HG03039 (cell line): Measurements from ENCODE around the gene TRMT112.
A peak's percentile ranks its signal among the peaks of the same experiment; 100 is the strongest.

ENCODE experiments used
- ATAC-seq: cut with Tn5 transposase; IDR thresholded peaks from one replicate; pipeline ENCODE4 v1.9.1; 2021; ENCODE audit warnings: mild to moderate bottlenecking, moderate library complexity; ENCODE audit not compliant: unreplicated experiment

Gene TRMT112

DNA sequence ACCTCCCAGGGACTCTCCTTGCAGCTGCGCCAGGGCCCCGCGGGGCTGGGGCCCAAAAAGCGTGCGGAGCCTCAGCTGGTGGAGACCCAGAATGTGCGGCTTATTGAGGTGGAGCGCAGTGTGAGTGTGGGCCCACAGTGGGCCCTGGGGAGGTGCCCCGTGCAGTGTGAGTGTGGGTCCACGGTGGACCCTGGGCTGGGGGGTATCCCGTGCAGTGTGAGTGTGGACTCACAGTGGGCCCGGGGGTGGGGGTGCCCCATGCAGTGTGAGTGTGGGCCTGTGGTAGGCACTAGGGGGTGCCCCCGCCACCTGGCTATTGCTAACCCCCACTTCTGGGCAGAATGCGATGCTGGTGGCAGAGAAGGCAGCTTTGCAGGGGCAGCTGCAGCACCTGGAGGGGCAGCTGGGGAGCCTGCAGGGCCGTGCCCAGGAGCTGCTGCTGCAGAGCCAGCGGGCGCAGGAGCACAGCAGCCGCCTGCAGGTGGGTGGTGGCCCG lies 33.8 kb upstream of the TRMT112 start:
- ATAC-seq = no peak

DNA sequence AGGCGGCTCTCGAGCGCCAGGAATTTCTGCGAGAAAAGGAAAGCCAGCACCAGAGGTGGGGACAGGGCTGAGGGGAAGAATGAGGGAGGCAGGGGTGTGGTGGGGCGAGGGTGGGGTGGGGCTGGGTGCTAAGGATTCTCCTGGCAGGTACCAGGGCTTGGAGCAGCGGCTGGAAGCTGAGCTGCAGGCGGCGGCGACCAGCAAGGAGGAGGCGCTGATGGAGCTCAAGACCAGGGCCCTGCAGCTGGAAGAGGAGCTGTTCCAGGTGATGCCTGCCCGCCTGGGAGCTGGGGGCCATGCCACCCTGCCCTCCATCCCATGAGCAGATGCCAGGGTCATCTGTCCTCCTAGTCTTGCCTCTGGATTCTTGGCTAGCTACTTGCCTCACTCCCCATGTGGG lies 32.0 kb upstream of the TRMT112 start:
- ATAC-seq = no peak

DNA sequence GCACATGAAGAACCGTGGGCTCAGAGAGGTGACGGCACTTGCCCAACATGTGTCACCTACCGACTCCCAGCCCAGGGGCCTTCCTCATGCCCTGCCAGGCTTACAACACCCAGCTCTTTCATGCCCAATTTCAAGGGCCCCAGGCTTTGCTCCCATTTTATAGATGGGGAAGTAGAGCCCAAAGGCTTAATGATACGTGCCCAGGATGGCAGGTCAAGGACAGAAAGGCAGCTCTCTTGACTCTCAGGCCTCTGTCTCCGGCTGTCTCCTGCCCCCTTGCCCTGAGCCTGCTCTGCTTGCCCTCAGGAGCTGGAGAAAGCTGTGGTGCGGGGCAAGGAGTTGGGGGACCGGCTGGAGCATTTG lies 31.6 kb upstream of the TRMT112 start:
- ATAC-seq = no peak

DNA sequence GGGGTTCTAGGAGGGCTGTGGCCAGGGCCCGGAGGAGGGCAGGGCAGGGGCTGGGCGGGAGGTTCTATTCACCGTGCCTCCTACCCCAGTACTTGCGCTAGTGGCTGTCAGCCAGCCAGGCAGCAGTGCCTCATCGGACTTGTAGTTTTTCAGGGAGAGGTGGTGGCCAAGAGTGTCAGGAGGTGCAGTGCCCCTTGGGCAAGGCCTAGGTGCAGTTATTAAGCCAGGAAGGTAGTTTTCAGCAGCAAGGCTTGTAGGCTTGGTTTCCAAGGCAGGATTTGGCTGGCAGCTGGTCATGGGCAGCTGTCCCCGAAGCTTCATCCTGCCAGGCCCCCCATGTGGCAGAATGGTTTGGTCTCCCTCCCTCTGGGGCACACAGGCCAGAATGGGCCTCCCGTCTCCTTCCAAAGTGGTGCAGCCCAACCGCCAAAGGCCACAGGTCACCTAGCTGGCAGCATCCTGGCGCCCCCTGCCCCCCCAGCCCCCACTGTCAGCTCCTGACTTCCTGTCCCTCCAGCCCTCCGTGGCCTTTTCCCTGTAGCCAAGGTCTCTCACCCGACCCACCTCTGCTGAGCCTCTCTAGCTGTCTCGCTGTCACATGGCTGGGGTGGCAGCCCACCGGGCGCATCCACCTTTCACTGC lies 31.1 kb upstream of the TRMT112 start:
- no peak for ATAC-seq

DNA sequence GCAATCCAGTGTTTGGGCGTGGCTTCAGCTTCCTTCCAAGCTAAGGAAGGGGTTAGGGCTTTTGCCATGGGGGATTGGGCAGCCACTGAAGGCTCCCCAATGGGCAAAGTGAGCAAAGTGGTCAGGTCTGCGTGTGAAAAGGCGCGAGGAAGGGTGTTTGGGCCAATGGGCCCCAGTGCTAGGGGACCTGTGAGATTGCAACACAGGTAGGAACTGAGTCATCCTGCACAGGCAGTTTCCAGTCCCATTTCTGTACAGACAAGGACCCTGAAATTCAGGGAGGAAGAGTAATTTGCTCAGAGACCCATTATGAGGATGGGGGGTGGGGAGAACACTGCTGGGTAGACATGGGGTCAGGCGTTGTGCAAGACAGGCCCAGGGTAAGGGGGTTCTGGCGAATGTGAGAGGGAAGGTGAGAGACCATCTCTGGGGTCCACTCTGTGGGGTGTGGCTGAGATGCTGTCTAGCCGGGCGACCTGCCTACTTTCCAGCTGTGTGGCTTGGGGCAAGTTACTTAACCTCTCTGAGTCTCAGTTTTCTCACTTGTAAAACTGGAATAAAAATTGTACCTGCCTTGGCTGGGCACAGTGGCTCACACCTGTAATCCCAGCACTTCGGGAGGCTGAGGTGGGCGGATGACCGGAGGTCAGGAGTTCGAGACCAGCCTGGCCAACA lies 30.0 kb upstream of the TRMT112 start:
- ATAC-seq = no peak

DNA sequence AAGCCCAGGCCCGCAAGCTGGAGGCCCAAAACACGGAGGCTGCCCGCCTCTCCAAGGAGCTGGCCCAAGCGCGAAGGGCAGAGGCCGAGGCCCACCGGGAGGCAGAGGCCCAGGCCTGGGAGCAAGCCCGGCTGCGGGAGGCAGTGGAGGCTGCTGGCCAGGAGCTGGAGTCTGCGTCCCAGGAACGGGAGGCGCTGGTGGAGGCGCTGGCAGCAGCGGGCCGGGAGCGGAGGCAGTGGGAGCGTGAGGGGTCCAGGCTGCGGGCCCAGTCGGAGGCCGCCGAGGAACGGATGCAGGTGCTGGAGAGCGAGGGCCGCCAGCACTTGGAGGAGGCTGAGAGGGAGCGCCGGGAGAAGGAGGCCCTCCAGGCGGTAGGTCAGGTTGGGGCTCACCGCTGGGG lies 27.4 kb upstream of the TRMT112 start:
- ATAC-seq = no peak

DNA sequence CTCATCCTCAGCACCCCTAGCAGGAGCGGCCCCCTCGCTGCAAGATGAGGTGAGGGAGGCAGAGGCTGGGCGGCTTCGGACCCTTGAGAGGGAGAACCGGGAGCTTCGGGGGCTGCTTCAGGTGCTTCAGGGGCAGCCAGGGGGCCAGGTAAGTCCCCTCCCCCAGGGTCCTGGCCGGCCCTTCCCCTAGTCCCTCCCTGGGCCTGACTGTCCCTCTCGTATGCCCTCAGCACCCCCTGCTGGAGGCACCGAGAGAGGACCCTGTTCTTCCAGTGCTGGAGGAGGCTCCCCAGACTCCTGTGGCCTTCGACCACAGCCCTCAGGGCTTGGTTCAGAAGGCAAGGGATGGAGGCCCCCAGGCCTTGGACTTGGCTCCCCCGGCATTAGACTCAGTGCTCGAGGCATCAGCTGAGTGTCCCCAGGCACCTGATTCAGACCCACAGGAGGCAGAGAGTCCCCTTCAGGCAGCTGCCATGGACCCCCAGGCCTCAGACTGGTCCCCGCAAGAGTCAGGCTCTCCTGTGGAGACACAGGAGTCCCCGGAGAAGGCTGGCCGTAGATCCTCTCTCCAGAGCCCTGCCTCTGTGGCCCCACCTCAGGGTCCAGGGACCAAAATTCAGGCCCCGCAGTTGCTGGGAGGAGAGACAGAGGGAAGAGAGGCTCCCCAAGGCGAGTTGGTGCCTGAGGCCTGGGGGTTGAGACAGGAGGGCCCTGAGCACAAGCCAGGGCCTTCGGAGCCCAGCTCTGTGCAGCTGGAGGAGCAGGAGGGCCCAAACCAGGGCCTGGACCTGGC lies 26.6 kb upstream of the TRMT112 start:
- no peak for ATAC-seq

DNA sequence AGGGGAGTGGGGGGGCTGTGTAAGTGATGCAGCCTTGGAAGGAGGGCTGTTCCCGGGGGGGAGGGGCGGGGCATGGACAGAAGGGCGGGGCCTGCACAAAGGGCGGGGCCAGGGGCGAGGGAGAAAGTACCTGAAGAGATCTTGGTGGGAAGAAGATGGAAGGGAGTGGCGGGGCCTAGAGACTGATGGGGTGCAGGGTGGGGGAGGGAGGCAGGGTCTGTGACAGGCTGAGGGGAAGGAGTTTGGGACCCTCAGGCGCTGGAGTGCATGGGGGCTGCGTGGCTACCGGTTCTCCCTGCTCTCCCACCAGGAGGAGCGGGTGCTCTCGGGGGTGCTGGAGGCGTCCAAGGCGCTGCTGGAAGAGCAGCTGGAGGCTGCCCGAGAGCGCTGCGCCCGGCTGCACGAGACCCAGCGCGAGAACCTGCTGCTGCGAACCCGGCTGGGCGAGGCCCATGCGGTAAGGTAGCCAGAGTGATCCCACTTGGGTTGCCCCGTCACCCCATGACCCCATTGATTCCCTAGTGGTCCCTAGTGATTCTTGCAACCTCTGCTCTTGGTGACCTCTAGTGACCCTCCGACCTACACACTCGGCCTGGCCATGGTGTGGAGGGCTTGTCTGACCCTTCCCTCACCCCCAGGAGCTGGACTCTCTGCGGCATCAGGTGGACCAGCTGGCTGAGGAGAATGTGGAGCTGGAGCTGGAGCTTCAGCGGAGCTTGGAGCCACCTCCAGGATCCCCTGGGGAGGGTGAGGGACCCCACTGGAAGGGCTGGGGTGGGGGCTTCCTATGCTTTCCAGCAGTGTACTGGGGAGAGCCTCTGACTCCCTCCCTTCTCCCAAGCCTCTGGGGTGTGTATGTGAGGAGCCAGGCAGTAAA lies 25.7 kb upstream of the TRMT112 start:
- no peak for ATAC-seq

DNA sequence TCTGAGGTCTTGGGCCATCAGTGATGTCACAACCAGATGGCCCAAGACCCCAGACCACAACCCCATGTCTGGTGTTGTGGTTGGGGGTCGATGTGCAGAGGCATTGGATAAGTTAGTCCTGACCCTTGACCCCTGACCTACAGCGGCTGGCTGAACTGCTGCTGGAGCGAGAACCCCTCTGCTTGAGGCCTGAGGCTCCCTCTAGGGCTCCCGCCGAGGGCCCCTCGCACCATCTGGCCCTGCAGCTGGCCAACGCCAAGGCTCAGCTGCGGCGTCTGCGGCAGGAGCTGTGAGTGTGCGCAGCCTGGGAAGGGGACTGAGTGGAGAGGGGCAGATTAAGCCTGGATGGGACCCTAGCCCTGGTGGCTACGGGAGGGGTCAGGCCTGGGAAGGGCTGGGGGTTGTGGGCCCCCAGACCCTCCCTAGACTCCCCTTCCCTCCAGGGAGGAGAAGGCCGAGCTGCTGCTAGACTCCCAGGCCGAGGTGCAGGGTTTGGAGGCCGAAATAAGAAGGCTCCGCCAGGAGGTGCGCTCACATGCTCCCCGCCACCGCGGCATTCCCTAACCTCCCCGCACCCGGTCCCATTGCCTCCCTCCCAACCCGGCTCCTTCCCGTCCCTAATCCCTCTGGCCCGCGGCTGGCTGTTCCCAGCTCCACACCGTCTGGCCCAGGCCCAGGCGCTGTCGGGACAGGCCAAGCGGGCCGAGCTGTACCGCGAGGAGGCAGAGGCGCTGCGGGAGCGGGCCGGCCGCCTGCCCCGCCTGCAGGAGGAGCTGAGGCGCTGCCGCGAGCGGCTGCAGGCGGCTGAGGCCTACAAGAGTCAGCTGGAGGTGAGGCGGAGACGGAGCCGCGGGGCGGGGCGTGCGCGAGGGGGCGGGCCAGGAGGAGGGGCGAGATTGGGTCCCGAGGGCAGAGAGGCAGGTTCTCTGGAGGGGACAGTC lies 24.8 kb upstream of the TRMT112 start:
- no peak for ATAC-seq

DNA sequence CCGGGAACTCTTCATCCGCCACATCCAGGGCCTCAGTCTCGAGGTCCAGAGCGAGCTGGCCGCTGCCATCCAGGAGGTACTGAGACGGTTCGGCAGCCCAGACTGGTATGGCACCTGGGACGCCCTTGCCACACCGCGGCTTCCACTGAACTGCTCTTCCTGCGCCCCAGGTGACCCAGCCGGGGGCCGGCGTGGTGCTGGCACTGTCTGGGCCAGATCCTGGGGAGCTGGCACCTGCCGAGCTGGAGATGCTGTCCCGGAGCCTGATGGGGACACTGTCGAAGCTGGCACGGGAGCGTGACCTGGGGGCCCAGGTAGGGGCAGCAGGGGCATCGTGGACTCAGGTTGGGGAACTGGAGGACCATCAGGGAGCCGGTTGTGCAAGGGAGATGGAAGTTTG lies 24.1 kb upstream of the TRMT112 start:
- ATAC-seq = no peak

DNA sequence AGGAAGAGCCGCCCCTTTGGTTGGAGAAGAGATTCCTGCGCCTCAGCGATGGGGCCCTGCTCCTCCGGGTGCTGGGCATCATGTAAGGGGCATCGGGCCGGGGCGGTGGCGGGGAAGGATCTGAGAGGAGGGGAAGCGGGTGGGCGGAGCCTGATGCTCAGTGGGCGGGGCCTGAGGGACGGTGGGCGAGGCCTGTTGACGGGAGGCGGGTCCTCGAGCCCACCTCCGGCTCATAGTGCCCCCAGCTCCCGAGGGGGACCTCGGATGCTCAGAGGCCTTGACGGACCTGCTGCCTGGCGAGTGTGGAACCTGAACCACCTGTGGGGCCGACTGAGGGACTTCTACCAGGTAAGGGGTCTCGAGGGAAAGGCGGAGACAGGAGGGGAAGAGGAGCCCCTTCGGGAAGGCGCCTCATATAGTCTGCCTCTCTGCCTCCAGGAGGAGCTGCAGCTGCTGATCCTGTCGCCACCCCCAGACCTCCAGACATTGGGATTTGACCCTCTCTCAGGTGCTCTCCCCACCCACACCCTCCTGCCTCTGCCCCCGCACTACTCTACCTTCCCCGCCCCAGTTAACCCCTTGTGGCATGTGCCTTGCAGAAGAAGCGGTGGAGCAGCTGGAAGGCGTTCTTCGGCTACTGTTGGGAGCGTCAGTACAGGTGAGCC lies 23.4 kb upstream of the TRMT112 start:
- peak; percentile 34 for ATAC-seq

DNA sequence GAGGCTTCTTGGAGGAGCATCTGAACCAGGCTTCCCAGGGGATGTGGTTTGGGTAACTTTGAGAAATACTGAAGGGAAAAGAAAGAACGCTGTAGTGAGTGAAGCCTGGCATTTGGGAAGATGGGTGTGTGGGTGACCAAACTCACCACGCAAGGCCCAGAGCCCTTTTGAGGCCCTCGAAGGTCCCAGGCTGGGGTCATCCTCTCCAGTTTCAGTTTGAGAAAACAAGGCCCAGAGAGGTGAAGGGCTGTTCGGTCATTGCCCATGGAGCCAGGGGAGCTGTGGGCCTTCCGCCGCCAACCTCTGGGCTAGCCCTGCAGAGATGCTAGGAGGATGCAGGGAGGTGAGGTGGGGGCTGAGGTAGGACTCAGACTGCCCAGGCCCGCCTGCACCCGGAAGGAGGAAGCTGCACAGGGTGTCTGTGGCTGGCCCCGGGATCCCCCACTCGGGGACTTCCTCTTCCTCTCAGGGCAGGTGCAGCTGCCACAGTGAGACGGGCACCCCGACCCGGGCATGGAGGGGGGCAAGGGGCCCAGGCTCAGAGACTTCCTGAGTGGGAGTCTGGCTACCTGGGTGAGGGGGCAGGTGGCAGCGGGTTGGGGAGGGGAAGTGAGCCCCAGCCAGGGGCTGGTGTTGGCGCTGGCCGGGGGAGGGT lies 22.5 kb upstream of the TRMT112 start, which contains the start of gene CCDC88B:
CCDC88B (plus strand) TSS at position 451 of the 655 bp plus-strand sequence; CDS start at position 514, 63 bp downstream.
- ATAC-seq = no peak

DNA sequence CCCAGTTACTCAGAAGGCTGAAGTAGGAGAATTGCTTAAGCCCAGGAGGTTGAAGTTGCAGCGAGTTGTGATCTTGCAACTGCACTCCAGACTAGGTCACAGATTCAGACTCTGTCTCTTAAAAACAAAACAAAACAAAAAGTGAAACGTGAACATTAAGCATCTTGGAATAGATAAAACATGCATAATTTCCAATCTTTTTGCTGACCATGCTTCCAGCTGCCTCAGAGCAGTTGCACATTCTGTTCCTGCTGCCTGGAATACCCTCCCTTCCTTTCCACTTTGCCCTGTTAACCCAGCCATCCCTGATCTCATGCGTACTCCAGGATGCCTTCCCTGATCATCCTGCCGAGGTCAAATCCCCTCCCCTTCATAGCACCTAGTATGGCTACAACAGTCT lies 21.9 kb upstream of the TRMT112 start:
- no peak for ATAC-seq

DNA sequence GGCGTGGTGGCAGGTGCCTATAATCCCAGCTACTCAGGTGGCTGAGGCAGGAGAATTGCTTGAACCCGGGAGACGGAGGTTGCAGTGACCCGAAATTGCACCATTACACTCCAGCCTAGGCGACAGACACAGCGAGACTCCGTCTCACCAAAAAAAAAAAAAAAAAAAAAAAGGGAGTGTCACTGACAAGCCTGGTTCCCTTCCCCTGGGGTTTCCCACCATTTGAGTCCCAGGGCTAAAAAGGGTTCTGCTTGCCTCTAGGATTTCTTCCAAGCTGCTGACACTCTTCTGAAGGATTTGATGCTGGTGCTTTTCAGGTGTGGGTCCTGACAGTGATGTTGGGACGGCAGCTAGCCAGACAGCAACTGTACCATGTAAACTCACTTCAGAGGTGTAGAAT lies 21.4 kb upstream of the TRMT112 start:
- ATAC-seq = no peak

DNA sequence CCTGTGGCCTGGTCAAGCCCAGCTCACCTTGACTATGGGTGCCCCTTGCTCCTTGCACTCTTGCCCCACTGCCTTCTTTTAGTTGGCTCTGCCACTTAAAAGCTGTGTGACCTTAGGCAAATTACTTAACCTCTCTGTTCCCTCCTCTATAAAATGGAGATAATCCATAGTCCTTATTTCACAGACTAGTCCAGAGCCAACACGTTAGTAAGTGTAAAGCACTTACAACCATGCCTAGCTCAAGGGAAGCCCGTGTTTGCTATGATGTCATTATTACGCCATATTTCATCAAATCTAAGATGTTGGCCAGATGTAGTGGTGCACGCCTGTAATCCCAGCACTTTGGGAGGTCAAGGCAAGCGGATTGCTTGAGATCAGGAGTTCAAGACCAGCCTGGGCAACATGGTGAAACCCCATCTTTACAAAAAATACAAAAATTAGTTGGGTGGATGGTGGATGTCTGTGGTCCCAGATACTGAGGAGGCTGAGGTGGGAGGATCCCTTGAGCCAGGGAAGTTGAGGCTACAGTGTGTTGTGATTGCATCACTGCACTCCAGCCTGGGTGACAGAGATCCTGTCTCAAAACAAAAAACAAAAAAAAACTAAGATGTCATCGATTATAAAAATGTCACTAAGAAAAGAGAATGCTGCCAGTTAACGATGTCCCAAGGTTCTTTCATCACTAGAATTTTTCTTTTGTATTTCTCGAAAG lies 20.3 kb upstream of the TRMT112 start:
- ATAC-seq = no peak

DNA sequence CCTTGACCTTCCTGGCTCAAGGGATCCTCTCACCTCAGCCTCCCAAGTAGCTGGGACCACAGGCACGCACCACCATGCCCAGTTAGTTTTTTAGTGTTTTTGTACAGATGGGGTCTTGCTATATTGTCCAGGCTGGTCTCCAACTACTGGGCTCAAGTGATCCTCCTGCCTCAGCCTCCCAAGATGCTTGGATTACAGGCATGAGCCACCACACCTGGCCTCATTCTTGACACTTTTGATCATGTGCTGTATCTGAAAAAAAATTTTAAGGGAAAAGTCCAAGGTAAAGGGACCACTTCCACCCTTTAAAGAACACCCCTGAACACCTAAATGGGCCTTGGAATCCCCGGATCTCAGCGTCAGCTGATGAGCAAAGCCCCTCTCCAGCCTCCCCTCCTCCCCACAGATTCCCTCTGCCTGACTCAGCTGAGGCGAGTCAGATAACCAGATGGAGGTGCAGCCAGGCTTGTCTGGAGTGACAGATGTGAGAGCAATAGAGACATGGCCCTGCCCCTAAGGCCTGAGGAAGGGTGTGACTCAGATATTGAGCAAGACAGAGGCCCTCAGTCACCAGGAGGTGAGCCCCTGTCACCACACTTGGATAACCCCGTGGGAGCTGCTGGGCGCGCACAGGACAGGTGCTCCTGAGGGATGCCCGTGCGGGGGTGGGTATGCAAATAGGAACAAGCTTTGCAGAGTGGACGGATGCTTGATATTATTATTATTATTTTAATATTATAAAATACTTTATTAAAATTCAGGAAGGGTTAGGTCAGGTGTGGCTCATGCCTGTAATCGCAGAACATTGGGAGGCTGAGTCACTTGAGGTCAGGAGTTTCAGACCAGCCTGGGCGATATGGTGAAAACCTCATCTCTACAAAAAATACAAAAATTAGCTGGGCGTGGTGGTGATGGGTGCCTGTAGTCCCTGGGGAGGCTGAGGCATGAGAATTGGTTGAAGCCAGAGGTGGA lies 17.7 kb upstream of the TRMT112 start:
- peak; percentile 58 for ATAC-seq

DNA sequence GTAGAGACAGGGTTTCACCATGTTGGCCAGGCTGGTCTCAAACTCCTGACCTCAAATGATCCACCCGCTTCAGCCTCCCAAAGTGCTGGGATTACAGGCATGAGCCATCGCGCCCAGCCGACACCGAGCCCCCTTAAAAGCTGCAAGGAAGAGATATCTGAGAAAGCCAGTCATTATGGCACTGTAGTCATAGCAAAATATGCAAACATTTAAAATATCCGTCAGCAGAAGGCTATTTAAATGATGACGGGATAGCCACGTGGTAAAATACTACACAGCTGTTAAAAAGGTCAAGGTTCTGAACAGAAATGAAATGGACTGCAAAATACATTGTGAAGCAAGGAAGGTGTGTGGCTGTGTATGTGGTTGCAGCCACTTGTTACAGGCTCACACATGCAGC lies 16.2 kb upstream of the TRMT112 start:
- ATAC-seq = no peak
